Erythroblast (primary cell): ENCODE data around the gene FOXB2.
"Not testable (repeated sequence)": the region's sequence is repeated elsewhere in the genome, so short reads cannot be mapped to it uniquely, and the experiment has no call there.

Experiments
- DNase-seq, 2 experiments: peaks; one replicate each; lab custom pipeline; 2025; lab: John Stamatoyannopoulos, UW
- GATA1 ChIP-seq: IDR thresholded peaks from 2 replicates; pipeline ENCODE4 v1.6.1; 2011; ENCODE audit warnings: low read depth, mild to moderate bottlenecking, control low read depth, low read length, moderate library complexity
- POLR2A ChIP-seq: IDR thresholded peaks from 2 replicates; pipeline ENCODE4 v1.6.1; 2011; ENCODE audit warnings: mild to moderate bottlenecking, low read length

The FOXB2 gene

DNA sequence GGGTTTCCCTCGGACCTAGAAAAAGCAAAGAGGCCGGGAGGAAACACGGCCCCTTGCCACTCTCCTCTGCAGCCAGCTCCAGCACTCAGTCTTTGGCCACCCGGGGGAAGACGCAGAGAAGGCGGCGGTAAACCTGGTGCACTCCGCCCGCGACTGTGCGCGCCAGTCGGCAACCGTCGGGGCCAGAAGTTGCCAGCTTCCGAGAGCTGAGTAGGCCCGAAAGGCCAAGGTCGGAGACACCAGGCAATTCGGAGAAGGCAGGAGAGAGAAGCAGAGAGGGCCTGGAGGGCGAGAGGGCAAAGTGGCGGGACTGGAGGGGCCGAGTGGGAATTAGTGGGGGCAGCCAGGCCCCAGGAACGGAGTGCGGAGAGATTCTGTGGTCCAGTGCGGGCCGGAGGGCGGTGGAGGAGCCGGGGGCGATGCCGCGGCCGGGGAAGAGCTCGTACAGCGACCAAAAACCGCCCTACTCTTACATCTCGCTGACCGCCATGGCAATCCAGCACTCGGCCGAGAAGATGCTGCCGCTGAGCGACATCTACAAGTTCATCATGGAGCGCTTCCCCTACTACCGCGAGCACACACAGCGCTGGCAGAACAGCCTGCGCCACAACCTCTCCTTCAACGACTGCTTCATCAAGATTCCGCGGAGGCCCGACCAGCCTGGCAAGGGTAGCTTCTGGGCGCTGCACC lies at the start of gene FOXB2:
Gene FOXB2 (plus strand): TSS at position 420 of the 690 bp plus-strand sequence. CDS start 0 bp downstream, at position 420.
- peak in 1 of 2 experiments; percentile 8 for DNase-seq
- no peak for TF ChIP-seq POLR2A
- TF ChIP-seq GATA1 = no peak

GRCh38 chr9:76969716-76970115 lies 49.7 kb upstream of the FOXB2 start:
- no peak for DNase-seq
- TF ChIP-seq GATA1 = no peak
- TF ChIP-seq POLR2A = no peak

- DNase-seq = not testable (repeated sequence)
Measured at GRCh38 chr9:76978831-76979230, 40.6 kb upstream of the FOXB2 start.

DNA sequence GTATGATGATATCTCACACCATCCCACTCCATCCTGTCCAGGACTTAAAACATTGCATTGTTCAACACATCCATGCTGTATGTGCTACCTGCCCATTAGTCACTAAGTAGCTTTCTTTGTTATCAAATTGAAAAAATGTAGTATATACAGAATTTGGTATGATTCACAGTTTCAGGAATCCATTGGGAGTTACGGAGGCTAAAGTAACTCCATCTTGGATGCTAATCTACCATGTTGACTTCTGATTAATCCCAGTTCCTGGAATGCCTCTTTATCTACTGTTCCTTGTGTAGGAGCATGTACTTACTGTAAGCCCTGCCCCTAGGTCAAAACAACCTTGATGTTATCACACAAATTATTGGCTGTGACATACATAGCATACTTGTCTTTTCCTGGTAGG lies 38.9 kb upstream of the FOXB2 start:
- no peak for DNase-seq

GRCh38 chr9:76984486-76984885 lies 35.0 kb upstream of the FOXB2 start:
- TF ChIP-seq POLR2A (no peak), GATA1 (no peak)
- no peak for DNase-seq

More for the DNA sequence above, 38.9 kb upstream of the FOXB2 start:
- no peak for TF ChIP-seq POLR2A
- no peak for TF ChIP-seq GATA1

- TF ChIP-seq POLR2A = no peak
- TF ChIP-seq GATA1 = no peak
- DNase-seq = no peak
Measured at GRCh38 chr9:76985581-76985980, 33.9 kb upstream of the FOXB2 start.

GRCh38 chr9:76987594-76988200 lies 31.8 kb upstream of the FOXB2 start:
- peak; percentile 15 to 39 for DNase-seq
- TF ChIP-seq POLR2A (no peak), GATA1 (no peak)

DNA sequence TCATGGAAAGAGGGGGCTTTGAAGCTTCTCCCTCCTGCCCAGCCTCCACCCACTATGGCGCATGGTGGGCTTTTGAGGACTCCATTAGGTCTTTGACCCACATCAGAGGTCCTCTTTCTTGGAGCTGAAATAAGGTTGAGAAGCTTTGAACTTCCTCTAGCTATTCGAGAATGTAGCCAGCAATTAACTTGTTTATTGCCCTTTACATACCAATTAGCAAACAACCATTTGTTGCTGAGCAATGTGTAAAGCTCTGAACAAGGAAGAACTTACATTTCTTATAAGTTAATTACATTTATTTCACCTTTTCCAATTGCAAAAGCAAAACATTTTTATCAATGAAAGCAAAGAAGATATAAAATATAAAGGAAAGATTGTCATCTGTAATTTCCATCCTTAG lies 30.5 kb upstream of the FOXB2 start:
- no peak for DNase-seq
- no peak for TF ChIP-seq POLR2A
- no peak for TF ChIP-seq GATA1

- TF ChIP-seq GATA1 (no peak), POLR2A (no peak)
- no peak for DNase-seq
Measured at GRCh38 chr9:76989501-76989900, 30.0 kb upstream of the FOXB2 start.

DNA sequence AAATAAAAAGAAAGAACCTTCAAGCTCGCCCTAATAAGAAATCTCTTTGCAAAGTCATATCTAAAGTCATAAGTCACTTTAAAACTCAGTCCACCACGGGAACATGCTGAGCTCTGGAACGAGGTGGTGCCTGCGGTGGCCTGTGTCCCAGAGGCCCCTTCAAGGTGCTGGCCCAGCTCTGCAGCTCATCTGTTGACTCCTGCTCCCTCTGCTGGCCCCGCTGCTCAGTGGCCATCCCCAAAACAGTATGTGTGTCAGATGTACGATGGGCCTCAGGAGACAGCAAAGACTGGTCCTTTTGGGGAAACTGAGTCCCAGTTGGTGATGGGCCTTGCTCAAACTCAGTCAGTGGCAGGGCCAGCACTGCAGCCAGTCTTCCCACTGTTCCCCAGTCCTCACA lies 22.8 kb upstream of the FOXB2 start:
- TF ChIP-seq GATA1 (no peak), POLR2A (no peak)
- peak; percentile 24 to 30 for DNase-seq

- no peak for DNase-seq
- TF ChIP-seq GATA1 = no peak
- no peak for TF ChIP-seq POLR2A
Measured at GRCh38 chr9:76999261-76999660, 20.2 kb upstream of the FOXB2 start.

GRCh38 chr9:77000330-77000729 lies 19.1 kb upstream of the FOXB2 start:
- TF ChIP-seq GATA1 = no peak
- TF ChIP-seq POLR2A = no peak
- DNase-seq = no peak

GRCh38 chr9:77003366-77003765 lies 16.1 kb upstream of the FOXB2 start:
- no peak for DNase-seq
- TF ChIP-seq POLR2A (no peak), GATA1 (no peak)

DNA sequence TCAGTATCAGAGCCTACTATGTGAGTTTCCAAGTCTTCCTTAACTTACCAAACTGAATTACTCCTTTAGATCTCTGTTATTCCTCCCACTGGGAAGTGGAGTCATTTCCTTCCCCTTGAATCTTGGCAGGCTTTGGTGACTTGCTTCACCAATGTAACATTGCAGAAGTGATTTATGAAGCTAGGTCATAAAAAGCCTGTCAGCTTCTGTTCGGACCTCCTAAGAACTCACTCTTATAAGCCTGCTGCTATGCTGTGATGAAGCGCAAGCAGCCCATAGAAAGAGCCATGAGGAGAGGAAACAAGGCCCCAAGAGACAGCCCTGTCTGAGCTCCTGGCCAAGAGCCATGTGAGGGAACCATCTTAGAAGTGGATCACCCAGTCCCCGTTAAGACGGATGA lies 14.2 kb upstream of the FOXB2 start:
- DNase-seq = no peak

DNA sequence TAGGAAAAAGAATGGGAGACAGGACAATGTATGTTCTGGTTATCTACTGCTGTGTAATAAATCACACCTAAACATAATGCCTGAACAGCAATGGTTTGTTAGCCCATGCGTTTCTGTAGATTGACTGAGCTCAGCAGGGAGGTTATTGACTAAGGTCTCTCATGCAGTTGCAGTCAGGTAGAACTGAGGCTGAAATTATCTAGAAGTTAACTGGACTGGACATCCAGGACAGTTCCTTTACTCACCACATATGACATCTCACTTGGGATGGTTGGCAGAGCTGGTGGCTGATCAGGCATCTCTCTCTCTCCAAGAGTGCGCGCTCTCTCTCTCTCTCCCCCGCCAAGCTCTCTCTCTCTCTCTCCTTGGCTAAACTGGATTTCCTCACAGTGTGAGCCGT lies 8.9 kb upstream of the FOXB2 start:
- TF ChIP-seq POLR2A = no peak
- TF ChIP-seq GATA1 = no peak

More for the DNA sequence above, 14.2 kb upstream of the FOXB2 start:
- no peak for TF ChIP-seq GATA1
- TF ChIP-seq POLR2A = no peak

More for the DNA sequence above, 8.9 kb upstream of the FOXB2 start:
- DNase-seq = no peak
